Nephron progenitor cell (in vitro differentiated cells): ENCODE results near the gene IGDCC3.

ENCODE experiments used
- DNase-seq: peaks from one replicate; pipeline ENCODE4 v3.0.0; 2021
- H3K27ac Mint-ChIP-seq: 2 replicates; pipeline ENCODE4 v1.8.0; 2021; ENCODE audit warnings: mild to moderate bottlenecking, moderate library complexity, mixed read lengths
- H3K27me3 Mint-ChIP-seq: 2 replicates; pipeline ENCODE4 v1.8.0; 2021; ENCODE audit warnings: mild to moderate bottlenecking, low read depth, mixed read lengths; ENCODE audit not compliant: poor library complexity
- H3K36me3 Mint-ChIP-seq: 2 replicates; pipeline ENCODE4 v1.8.0; 2021; ENCODE audit warnings: low read depth, mixed read lengths
- H3K4me1 Mint-ChIP-seq: 2 replicates; pipeline ENCODE4 v1.8.0; 2021; ENCODE audit warnings: mixed read lengths
- H3K4me3 Mint-ChIP-seq: 2 replicates; pipeline ENCODE4 v1.8.0; 2021; ENCODE audit warnings: mild to moderate bottlenecking, moderate library complexity, mixed read lengths
- H3K9me3 Mint-ChIP-seq: 2 replicates; pipeline ENCODE4 v1.8.0; 2021; ENCODE audit warnings: mild to moderate bottlenecking, moderate library complexity, mixed read lengths
- CTCF ChIP-seq: fragments of 200-600 bp; sonication (generic); IDR thresholded peaks from 2 replicates; pipeline ENCODE4 v1.5.0; 2021; ENCODE audit warnings: antibody characterized with exemption

IGDCC3 gene

GRCh38 chr15:65377976-65378366 is at the start of gene IGDCC3:
IGDCC3 (minus strand) TSS chr15:65378002; CDS start chr15:65377788, 214 bp downstream.
- DNase-seq: peak; percentile 85
- Mint-ChIP-seq H3K36me3 (peaks cover 30% of the 10 kb centered on the region), H3K4me3 (peak within 1 kb of the TSS; percentile 97), H3K9me3 (no peaks in the 10 kb centered on the region), H3K27ac (peak within 1 kb of the TSS; percentile 98), H3K4me1 (peaks cover 87% of the 10 kb centered on the region), H3K27me3 (peaks cover 9% of the 10 kb centered on the region)
- no peak for TF ChIP-seq CTCF

- no peak for TF ChIP-seq CTCF
- H3K27me3 Mint-ChIP-seq: peaks cover 15% of the 10 kb centered on the region
- no peaks in the 10 kb centered on the region for H3K9me3 Mint-ChIP-seq
- DNase-seq: no peak
- peaks cover 48% of the 10 kb centered on the region for H3K4me1 Mint-ChIP-seq
- no peaks in the 10 kb centered on the region for H3K36me3 Mint-ChIP-seq
- peak overlapping the region; percentile 22 for H3K27ac Mint-ChIP-seq
- H3K4me3 Mint-ChIP-seq: no peak overlapping the region
Measured at GRCh38 chr15:65426216-65426853, 48.5 kb upstream of the IGDCC3 start.

- Mint-ChIP-seq H3K4me1 (peaks cover 65% of the 10 kb centered on the region), H3K27ac (peak overlapping the region; percentile 91), H3K9me3 (no peaks in the 10 kb centered on the region), H3K4me3 (peak overlapping the region; percentile 97), H3K27me3 (peaks cover 9% of the 10 kb centered on the region), H3K36me3 (no peaks in the 10 kb centered on the region)
- no peak for DNase-seq
- no peak for TF ChIP-seq CTCF
Measured at GRCh38 chr15:65424683-65425082, 46.9 kb upstream of the IGDCC3 start.

DNA sequence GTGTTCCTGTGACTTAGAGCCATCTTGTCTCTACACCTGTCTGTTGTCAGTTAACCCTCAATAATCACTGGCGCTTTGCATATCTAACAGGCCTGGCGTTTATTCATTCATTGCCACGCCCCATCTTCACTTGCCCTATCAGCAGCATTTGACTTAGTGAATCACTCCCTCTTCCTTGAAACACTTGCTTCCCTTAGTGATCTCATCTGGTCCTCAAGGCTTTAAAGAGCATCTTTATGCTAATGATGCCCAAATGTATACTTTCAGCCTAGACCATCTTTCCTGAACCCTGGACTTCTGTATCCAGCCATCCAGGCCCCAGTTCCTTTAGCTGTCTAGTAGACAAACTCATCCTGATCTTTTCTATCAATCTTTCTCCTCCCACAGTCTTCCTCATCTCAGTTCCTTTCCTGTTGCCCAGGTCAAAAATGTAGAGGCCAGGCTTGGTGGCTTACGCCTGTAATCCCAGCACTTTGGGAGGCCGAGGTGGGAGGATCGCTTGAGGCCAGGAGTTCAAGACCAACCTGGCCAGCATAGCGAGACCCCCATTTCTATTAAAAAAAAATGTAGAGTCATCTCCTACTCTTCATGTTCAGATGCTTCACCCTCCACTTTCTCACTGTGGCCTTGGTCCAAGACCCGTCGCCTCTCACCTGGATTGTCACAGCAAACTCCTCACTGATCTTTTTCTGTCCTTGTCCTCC is 46.3 kb upstream of the IGDCC3 start:
- Mint-ChIP-seq H3K4me1 (peaks cover 66% of the 10 kb centered on the region), H3K36me3 (no peaks in the 10 kb centered on the region), H3K27me3 (peaks cover 9% of the 10 kb centered on the region), H3K4me3 (peak overlapping the region; percentile 97), H3K9me3 (no peaks in the 10 kb centered on the region), H3K27ac (peak overlapping the region; percentile 91)
- no peak for DNase-seq
- no peak for TF ChIP-seq CTCF

DNA sequence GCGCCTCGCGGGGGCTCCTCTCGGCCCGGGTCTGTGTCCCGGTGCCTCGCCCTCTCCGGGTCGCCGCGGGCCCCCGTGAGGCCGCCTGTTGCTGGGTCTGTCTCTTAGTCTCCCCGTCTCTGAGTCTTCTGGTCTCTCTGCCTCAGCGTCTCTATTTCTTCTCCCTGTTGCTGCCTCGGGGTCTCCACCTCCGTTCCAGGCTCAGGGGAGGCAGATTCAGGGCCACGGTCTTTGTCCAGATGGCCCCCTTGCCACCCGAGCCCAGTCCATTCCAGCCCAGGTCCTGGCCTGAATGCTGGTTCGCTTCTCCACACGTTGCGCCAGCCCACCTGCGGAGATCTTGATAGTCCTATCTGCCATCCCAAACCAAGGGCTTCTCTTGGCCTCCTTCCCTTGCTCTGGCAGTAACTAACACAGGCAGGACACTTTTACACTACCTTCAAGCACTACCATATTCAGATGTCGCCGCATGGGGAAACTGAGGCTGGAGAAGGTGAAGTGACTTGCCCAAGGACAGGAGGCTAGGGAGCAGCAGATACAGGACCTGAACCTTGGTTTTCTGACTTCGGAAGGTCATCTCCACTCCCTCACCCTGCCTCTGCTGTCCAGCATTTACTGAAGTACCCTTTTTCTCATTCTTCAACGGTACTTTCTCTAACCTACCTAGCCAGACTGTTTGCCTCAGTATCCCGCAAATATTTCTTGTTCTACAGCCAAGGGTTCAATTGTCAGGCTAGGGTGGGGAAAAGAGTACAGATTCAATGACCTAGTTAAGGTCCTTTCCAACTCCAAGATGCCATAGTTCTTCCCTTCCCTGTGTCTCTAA is 45.6 kb upstream of the IGDCC3 start:
- no peak for DNase-seq
- no peaks in the 10 kb centered on the region for H3K9me3 Mint-ChIP-seq
- peaks cover 13% of the 10 kb centered on the region for H3K27me3 Mint-ChIP-seq
- peak overlapping the region; percentile 97 for H3K27ac Mint-ChIP-seq
- H3K4me3 Mint-ChIP-seq: peak overlapping the region; percentile 97
- H3K4me1 Mint-ChIP-seq: peaks cover 73% of the 10 kb centered on the region
- no peaks in the 10 kb centered on the region for H3K36me3 Mint-ChIP-seq
- no peak for TF ChIP-seq CTCF
